Fibroblast of lung (primary cell): Measurements from ENCODE around the gene B4GALT6.

Experiments used
- CTCF ChIP-seq, 2 donors: IDR thresholded peaks in 1 of 2; conservative IDR thresholded peaks in 1 of 2; 1 replicate in 1 of 2; 2 replicates in 1 of 2; pipeline ENCODE4 v1.5.1; 2011 to 2012; ENCODE audit warnings: low read length in 2 of 2, control low read depth in 1 of 2, inconsistent platforms in 1 of 2, low read depth in 1 of 2, mild to moderate bottlenecking in 1 of 2
- EZH2 ChIP-seq: IDR thresholded peaks from 2 replicates; pipeline ENCODE4 v1.5.1; 2012; ENCODE audit warnings: low read length, control low read depth, mild to moderate bottlenecking; ENCODE audit errors: missing control alignments

- TF ChIP-seq CTCF (conservative IDR thresholded peaks at IDR 0.05 in 1 of 2, IDR thresholded peaks at IDR 0.05 in 1 of 2; ENCODE audit: low read depth in 1 of 2, low read length in 2 of 2) = no peak
- no peak for TF ChIP-seq EZH2
Observed at GRCh38 chr18:31659576-31660177, 24.7 kb downstream of the B4GALT6 start.
